Activated CD8-positive, alpha-beta memory T cell treated with anti-CD3 and anti-CD28 coated beads, Interleukin-2, amount 10 ng/mL, durations not matched to agents 7 days and 5 days (primary cell): ENCODE data around the gene MTUS2. TPM values are rescaled to one million over a fixed set of nuclear protein-coding genes. Genes with fewer than 3 reads are reported as not detected.

Experiments
- ATAC-seq: fragments of 150-1000 bp; cut with Tn5 transposase; one replicate; pipeline ENCODE4 v1.10.0; 2021; ENCODE audit warnings: moderate library complexity
- CTCF ChIA-PET: fragments of 350-600 bp; sonication (Branson Sonifier 250); formaldehyde crosslinking; loops from one replicate; lab custom pipeline; 2021; ENCODE audit warnings: antibody characterized with exemption; lab: Charles Lee
- DNase-seq: peaks from one replicate; pipeline ENCODE4 v3.0.0-alpha.2; 2020
- H3K27ac Mint-ChIP-seq: one replicate; pipeline ENCODE4 v1.8.0; 2021; ENCODE audit warnings: mild to moderate bottlenecking, mixed read lengths
- H3K27me3 Mint-ChIP-seq: one replicate; pipeline ENCODE4 v1.8.0; 2021; ENCODE audit warnings: mixed read lengths
- H3K36me3 Mint-ChIP-seq: one replicate; pipeline ENCODE4 v1.8.0; 2021; ENCODE audit warnings: mild to moderate bottlenecking, mixed read lengths
- H3K4me1 Mint-ChIP-seq: one replicate; pipeline ENCODE4 v1.8.0; 2021; ENCODE audit warnings: mixed read lengths
- H3K4me3 Mint-ChIP-seq: one replicate; pipeline ENCODE4 v1.8.0; 2021; ENCODE audit warnings: mild to moderate bottlenecking, moderate library complexity, mixed read lengths
- H3K9me3 Mint-ChIP-seq: one replicate; pipeline ENCODE4 v1.8.0; 2022; ENCODE audit warnings: low read depth, mixed read lengths
- total RNA-seq, 2 experiments: library from RNA; stranded (reverse); gene quantifications; one replicate each; pipeline ENCODE4 v1.2.3, GENCODE V29; 2021

Gene MTUS2
- total RNA-seq, 2 experiments from 2014 or later = not detected

DNA sequence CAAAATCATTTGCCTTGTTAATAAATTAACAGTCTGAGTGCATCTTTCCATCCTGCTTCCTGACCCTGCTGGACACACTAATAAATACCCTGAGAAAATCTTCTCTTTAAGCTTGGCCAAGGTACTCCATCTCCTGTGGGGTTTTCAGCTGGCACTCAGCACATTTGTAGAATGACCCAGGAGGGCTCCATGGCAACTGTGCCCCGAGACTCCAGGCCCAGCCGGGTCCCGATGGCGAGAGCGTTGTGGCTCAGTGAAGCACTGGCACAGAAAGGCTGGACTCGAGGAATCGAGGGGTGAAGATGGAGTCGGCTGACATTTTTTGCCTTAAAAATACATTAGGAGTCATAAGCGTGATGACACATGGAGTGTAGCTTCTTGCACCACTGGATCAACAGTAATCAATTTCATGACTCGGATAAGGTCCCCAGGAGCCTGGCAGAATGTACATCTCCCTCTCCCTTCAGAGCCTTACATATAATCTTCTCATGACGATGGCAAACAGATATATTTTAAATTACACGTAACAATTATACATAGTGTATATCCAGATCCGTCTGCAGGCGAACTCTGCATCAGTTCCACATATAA lies 690.0 kb downstream of the MTUS2 start:
- H3K4me3 Mint-ChIP-seq = no peak overlapping the region
- peaks cover 15% of the 10 kb centered on the region for H3K4me1 Mint-ChIP-seq
- peaks cover 12% of the 10 kb centered on the region for H3K36me3 Mint-ChIP-seq
- no peak for DNase-seq
- H3K27me3 Mint-ChIP-seq = no peaks in the 10 kb centered on the region
- peak overlapping the region; percentile 48 for H3K27ac Mint-ChIP-seq
- H3K9me3 Mint-ChIP-seq = no peaks in the 10 kb centered on the region
- no peak for ATAC-seq
- CTCF ChIA-PET = interaction anchor here (2.4 to 4.7 kb wide), 3 partner anchors 13 to 603 kb away, joined by 21 to 54 read pairs (median 35); no protein-coding TSS in a partner anchor

DNA sequence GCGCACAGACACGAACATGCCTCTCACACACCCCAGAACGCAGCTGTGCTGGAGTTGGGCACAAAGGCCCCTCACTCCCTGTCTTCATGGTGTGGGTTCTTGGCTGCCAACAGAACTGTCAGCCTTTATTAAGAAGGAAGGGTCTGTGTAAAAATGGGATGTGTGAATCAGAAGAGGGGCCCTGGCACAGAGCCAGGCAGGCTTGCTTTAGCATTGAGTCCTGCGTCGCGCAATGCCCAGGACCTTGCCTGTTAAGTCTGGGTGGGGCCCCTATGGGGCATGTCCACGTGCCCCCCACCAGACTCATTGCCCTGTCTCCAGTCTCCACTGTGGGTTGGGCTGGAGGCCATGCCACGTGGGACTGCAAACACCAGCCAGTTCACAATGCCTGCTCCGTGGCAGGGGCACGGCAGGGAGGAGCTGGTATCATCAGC lies 690.5 kb downstream of the MTUS2 start:
- Mint-ChIP-seq H3K36me3 (peaks cover 12% of the 10 kb centered on the region), H3K27ac (no peak overlapping the region), H3K27me3 (no peaks in the 10 kb centered on the region), H3K9me3 (no peaks in the 10 kb centered on the region), H3K4me1 (peaks cover 15% of the 10 kb centered on the region), H3K4me3 (no peak overlapping the region)
- DNase-seq (no peak), ATAC-seq (no peak)
- CTCF ChIA-PET = no interaction called here

DNA sequence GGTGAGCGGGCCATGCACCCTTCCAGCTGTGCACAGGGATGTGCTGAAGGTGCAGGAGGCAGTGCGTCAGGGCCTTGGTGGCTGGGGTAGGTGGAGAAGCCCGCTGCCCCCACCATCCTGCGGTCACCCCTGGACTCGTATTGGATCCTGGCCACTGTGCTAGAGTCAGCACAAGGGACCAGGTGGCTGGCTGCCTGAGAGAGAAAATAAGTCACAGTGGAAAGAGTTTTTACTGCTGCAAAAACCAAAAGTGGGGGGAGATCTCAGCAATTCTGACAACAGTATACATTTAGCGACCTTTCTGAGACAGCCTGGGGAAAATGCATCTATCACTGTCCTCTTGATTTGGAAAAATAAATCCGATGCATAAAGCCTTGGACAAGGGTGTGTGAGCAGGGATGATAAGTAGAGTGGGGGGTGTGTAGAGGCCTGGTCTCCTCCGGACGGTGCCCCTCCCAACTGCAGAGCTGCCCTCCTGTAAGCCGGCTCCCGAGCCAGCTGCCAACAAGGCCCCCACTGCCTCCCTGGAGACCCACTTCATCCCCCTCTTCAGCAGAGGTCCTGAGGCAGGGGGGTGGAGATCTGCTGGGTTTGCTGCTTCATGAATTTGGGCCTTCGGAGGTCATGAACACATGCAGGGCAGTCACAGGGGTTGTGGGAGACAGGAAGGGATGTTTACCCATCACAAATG lies 691.1 kb downstream of the MTUS2 start:
- H3K27ac Mint-ChIP-seq = no peak overlapping the region
- CTCF ChIA-PET = no interaction called here
- peaks cover 12% of the 10 kb centered on the region for H3K36me3 Mint-ChIP-seq
- H3K27me3 Mint-ChIP-seq = no peaks in the 10 kb centered on the region
- ATAC-seq (no peak), DNase-seq (no peak)
- H3K9me3 Mint-ChIP-seq = no peaks in the 10 kb centered on the region
- no peak overlapping the region for H3K4me3 Mint-ChIP-seq
- peaks cover 15% of the 10 kb centered on the region for H3K4me1 Mint-ChIP-seq

DNA sequence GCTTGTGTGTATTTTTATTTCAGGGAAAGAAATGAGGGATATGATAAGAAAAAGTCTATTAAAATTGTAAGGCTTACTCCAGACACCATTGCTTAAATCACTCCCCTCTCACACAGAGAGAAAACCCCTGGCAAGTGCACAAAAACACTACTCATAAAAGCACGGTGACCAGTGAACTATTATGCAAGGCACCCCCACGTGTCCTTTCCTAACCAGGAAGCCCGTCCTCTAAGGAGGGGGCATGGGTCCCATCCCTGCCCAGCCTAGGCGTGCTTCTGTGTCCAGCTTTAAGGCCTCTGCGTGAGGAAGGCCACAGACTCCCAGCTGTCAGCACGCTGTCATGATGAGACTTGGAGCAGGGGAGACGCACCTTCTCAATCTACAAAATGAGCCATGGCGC lies 691.8 kb downstream of the MTUS2 start:
- ATAC-seq = no peak
- H3K9me3 Mint-ChIP-seq = no peaks in the 10 kb centered on the region
- peaks cover 14% of the 10 kb centered on the region for H3K4me1 Mint-ChIP-seq
- no peaks in the 10 kb centered on the region for H3K27me3 Mint-ChIP-seq
- no peak for DNase-seq
- H3K36me3 Mint-ChIP-seq = peaks cover 14% of the 10 kb centered on the region
- CTCF ChIA-PET = no interaction called here
- H3K27ac Mint-ChIP-seq = no peak overlapping the region
- no peak overlapping the region for H3K4me3 Mint-ChIP-seq

DNA sequence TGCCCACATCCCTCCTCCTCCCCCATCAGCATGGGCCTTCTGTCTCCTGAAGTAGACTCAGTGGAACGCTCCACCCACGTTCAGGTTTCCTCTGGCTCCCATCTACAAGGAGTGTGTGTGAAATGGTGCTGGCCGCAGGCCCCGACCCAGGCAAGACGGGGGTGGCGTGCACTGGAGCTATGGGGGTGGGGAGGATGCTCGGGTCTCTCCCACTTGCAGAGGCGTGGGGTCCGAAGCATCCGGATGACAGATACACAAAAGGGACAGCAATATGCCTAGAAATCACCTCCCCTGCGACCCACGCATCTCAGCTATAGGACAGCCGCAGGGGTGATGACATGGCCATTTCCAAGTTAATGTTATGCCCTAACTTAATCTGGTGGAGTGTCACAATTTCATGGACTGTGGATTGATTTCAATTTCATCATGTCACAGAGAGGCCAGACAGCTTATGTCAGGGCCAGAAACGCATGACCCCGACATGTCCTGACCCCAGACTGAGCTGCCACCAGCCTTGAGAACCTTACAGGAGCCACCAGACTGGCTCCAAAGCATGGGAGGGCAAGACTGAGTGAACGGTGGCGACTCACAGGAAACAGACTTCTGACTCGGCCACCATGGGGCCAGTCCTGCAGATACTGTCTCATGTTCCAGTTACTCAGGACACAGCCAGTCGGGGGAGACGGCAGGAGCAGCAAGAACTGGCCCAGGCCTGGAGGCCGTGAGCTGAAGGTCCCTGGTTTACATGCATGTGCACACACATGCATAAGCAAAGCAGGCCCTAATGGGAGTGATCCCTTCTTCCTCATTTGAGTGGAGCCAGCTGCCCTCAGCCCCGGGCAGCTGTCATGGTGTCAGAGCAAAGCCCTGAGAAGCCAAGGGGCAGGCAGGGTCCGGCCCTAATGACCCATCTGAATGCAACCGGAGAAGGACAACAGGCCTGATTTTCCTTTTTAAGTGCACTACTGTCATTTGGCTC lies 693.2 kb downstream of the MTUS2 start:
- ATAC-seq = no peak
- no peak for DNase-seq
- Mint-ChIP-seq H3K27ac (no peak overlapping the region), H3K27me3 (no peaks in the 10 kb centered on the region), H3K4me1 (peaks cover 8% of the 10 kb centered on the region), H3K36me3 (peaks cover 19% of the 10 kb centered on the region), H3K4me3 (no peak overlapping the region), H3K9me3 (no peaks in the 10 kb centered on the region)
- CTCF ChIA-PET = interaction anchor here (1.3 kb wide), 1 partner anchor 10 kb away, joined by 3 read pairs; no protein-coding TSS in a partner anchor

DNA sequence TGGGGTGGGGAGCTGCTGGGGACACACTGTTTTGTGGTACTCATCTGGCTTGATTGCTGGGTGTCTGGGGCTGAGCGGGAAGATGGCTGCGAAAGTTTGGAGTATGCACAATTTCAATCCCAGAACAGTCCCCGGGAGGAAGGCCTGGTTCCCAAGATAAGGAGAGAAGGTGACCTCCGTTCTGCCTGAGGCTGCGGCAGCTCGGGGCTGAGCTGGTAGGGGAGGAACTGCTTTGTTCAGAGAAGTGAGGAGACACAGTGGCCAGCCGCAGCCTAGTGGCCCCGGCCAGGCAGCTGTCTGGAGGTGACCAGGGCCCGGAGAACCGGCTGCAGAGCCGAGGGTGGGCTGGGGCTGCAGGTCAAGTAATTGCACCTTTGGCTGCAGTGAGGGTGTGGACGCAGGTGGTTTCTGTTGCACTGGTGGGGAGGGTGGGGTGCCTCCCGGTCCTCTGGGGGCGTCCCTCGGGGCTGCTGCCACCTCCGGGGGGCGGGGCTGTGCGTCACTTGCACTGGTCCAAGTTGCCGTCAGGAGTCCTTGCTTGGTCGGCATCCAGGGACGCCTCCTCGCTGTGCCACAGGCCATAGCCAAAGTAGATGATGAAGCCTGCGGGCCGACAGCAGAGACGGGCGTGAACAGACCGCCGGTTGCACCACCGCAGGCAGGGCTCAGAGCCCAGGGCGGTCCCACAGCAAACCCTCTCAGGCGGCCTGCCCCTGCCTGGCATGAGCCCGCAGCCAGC lies 694.0 kb downstream of the MTUS2 start:
- Mint-ChIP-seq H3K4me1 (peaks cover 6% of the 10 kb centered on the region), H3K27me3 (no peaks in the 10 kb centered on the region), H3K27ac (no peak overlapping the region), H3K4me3 (no peak overlapping the region), H3K9me3 (no peaks in the 10 kb centered on the region), H3K36me3 (peaks cover 19% of the 10 kb centered on the region)
- DNase-seq (no peak), ATAC-seq (no peak)
- CTCF ChIA-PET = interaction anchor here (1.3 kb wide), 1 partner anchor 11 kb away, joined by 3 read pairs; no protein-coding TSS in a partner anchor

DNA sequence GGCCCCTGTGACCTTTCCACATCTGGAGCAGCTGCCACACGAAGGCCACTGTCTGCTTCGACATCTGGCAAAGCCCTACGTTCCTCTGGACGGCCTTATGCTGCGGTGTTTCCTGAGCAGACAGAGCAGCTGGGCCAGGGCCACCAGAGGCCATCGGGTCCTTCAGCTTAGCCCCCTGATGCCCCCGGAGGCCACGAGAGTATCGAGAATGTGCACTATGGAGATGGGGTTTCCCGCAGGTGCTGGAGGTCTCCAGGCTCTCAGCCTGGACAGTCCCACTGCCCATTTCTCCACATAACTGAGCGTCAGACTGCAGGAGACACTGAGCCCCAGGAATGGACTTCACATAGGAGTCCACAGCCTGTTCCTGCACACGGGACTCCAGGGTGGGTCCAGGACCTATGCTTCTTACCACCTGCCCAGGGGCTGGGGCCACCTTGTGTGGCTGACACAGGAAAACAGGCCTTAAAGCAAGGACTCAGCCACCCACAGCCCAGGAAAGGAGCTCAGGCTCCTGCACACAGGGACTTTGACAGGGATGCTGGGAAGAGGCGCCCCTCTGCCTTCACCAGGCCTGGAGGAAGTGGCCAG lies 694.7 kb downstream of the MTUS2 start:
- ATAC-seq (no peak), DNase-seq (no peak)
- Mint-ChIP-seq H3K27me3 (no peaks in the 10 kb centered on the region), H3K36me3 (peaks cover 22% of the 10 kb centered on the region), H3K4me3 (no peak overlapping the region), H3K27ac (no peak overlapping the region), H3K9me3 (no peaks in the 10 kb centered on the region), H3K4me1 (peaks cover 2% of the 10 kb centered on the region)
- CTCF ChIA-PET = no interaction called here

DNA sequence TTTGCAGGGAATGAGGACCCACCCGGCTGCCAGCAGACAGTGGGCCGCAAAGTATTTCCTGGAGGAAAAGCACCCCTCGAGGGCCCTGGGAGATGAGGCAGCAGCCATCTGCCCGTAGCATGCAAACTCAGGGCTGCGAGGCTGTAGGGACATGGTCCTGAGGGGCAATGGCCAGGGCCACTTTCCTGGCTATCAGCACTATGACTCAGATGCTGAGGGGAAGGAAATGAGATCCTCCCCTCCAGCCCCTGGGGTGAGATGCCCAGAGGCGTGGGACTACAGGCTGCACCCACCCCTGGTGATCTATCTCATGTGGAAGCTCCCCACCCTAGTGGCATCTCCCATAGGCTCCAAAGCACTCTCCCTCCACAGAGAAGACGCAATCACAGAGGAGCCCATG lies 695.2 kb downstream of the MTUS2 start:
- ATAC-seq = no peak
- Mint-ChIP-seq H3K4me3 (no peak overlapping the region), H3K36me3 (peaks cover 25% of the 10 kb centered on the region), H3K4me1 (no peaks in the 10 kb centered on the region), H3K27me3 (no peaks in the 10 kb centered on the region), H3K9me3 (no peaks in the 10 kb centered on the region), H3K27ac (no peak overlapping the region)
- CTCF ChIA-PET = no interaction called here
- DNase-seq = no peak

DNA sequence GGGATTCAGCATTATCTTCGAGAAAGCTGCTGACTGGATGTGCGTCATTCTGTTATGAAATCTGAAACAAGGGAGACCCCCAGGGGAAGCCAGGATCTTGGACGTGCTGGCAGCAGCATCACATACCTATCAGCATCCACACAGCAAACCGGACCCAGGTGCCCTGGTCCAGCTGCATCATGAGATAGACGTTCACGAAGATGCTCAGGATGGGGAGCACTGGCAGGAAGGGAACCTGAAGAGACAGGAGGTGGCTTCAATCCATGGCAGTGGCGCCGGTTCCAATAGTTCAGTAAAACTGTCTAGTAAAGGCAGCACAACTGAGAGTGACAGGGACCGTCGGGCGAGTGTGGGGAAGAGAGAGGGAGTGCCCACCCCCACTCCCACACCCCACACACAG lies 695.9 kb downstream of the MTUS2 start:
- DNase-seq (no peak), ATAC-seq (no peak)
- Mint-ChIP-seq H3K4me1 (no peaks in the 10 kb centered on the region), H3K9me3 (no peaks in the 10 kb centered on the region), H3K27ac (no peak overlapping the region), H3K27me3 (no peaks in the 10 kb centered on the region), H3K36me3 (peaks cover 29% of the 10 kb centered on the region), H3K4me3 (no peak overlapping the region)
- CTCF ChIA-PET = no interaction called here

DNA sequence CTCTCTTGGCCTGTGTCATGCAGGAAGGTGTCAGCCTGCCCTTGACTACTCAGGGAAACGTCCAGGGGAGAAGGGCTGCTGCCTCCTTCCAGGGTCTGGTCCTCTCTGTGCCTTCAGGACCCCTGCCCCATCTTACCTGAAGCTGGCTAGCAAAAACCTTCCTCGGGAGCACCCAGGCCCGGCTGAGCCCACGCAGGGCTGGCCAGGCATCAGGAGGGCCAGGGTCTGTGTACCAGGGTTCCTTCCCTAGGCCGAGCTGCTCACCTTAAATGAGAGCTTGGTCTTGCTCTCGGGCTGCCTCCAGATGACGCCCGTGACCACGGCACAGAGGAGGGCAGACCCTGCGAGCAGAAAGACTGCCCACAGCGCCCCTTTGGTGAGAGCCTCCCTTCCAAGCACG lies 696.7 kb downstream of the MTUS2 start:
- H3K4me1 Mint-ChIP-seq = no peaks in the 10 kb centered on the region
- H3K27ac Mint-ChIP-seq = no peak overlapping the region
- peaks cover 32% of the 10 kb centered on the region for H3K36me3 Mint-ChIP-seq
- no peak for DNase-seq
- CTCF ChIA-PET = no interaction called here
- ATAC-seq = no peak
- no peaks in the 10 kb centered on the region for H3K9me3 Mint-ChIP-seq
- H3K4me3 Mint-ChIP-seq = no peak overlapping the region
- H3K27me3 Mint-ChIP-seq = no peaks in the 10 kb centered on the region

DNA sequence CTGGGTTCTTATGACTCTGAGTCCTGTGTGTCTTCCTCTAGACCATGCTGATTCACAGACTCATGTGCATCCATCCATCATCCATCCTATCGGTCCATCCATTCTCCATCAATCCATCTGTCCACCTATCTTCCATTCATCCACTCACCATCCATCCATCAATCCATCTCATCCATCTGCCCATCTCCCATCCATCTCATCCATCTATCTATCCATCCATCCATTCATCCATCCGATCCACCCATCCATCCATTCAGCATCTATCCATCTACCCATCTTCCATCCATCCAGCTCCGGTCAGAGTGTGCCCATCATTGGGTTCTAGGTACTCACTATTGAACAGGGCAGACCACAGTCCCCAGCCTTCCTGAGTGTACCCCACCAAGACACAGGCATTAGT lies 699.8 kb downstream of the MTUS2 start:
- Mint-ChIP-seq H3K9me3 (no peaks in the 10 kb centered on the region), H3K4me1 (no peaks in the 10 kb centered on the region), H3K27ac (no peak overlapping the region), H3K4me3 (no peak overlapping the region), H3K27me3 (no peaks in the 10 kb centered on the region), H3K36me3 (peaks cover 41% of the 10 kb centered on the region)
- ATAC-seq (no peak), DNase-seq (no peak)
- CTCF ChIA-PET = interaction anchor here (1.5 kb wide), 1 partner anchor 12 kb away, joined by 7 read pairs; no protein-coding TSS in a partner anchor

DNA sequence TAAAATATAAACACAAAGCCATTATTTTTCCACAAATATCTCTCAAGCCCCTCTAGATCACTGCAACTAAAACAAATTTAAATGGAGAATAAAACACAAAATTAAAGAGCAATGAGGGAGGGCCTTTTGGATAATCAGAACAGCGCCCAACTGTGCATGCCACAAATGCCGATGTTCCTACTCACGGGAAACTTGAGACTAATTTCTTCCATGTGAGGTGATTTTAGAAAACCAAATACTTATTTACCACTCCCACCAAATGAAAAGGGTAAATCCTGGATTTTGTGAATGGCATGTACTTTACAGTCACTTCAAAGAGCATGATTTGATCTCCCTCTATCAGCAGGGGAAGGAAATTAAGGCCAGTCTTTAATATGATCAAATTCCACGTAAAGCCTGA lies 700.5 kb downstream of the MTUS2 start:
- CTCF ChIA-PET = no interaction called here
- no peaks in the 10 kb centered on the region for H3K9me3 Mint-ChIP-seq
- H3K4me1 Mint-ChIP-seq = no peaks in the 10 kb centered on the region
- no peak for ATAC-seq
- no peak overlapping the region for H3K4me3 Mint-ChIP-seq
- H3K27ac Mint-ChIP-seq = no peak overlapping the region
- H3K27me3 Mint-ChIP-seq = no peaks in the 10 kb centered on the region
- no peak for DNase-seq
- peaks cover 41% of the 10 kb centered on the region for H3K36me3 Mint-ChIP-seq
